Left hindlimb (tissue), 1 donor: ENCODE results near the gene MTMR11.

Experiments used
- DNase-seq: peaks from one replicate; pipeline ENCODE4 v3.0.0-alpha.2; 2018

Gene MTMR11

GRCh38 chr1:149933208-149933607 lies 3.5 kb downstream of the MTMR11 start:
- DNase-seq = no peak

GRCh38 chr1:149932474-149932873 lies 4.2 kb downstream of the MTMR11 start:
- DNase-seq = no peak

GRCh38 chr1:149931212-149931790 lies 5.4 kb downstream of the MTMR11 start:
- DNase-seq = no peak

GRCh38 chr1:149929856-149930255 lies 6.8 kb downstream of the MTMR11 start:
- DNase-seq = no peak

- no peak for DNase-seq
These were observed 8.3 kb downstream of the MTMR11 start for GRCh38 chr1:149928401-149928724.

GRCh38 chr1:149927563-149928400 lies 8.9 kb downstream of the MTMR11 start, which contains the start of gene SF3B4:
TSS of gene SF3B4 (minus strand) at chr1:149927803. CDS start at chr1:149927759, 44 bp downstream.
- DNase-seq = peak; percentile 97

GRCh38 chr1:149927056-149927562 lies 9.6 kb downstream of the MTMR11 start:
- no peak for DNase-seq

- DNase-seq = no peak
These were observed 10.4 kb downstream of the MTMR11 start for GRCh38 chr1:149926296-149926695.

- no peak for DNase-seq
These were observed 10.9 kb downstream of the MTMR11 start for GRCh38 chr1:149925751-149926150.

- no peak for DNase-seq
These were observed 11.3 kb downstream of the MTMR11 start for GRCh38 chr1:149925345-149925744.

- no peak for DNase-seq
These were observed 13.1 kb downstream of the MTMR11 start for GRCh38 chr1:149923626-149924025.

GRCh38 chr1:149917571-149918144 lies 19.0 kb downstream of the MTMR11 start, which contains the start of gene SV2A:
TSS of gene SV2A (minus strand) at chr1:149917844. CDS start at chr1:149913840, 4,004 bp downstream.
- DNase-seq = peak; percentile 81

GRCh38 chr1:149916898-149917252 lies 19.8 kb downstream of the MTMR11 start:
- no peak for DNase-seq

GRCh38 chr1:149916193-149916897 lies 20.3 kb downstream of the MTMR11 start:
- no peak for DNase-seq

GRCh38 chr1:149915429-149916192 lies 21.1 kb downstream of the MTMR11 start:
- DNase-seq = no peak

- DNase-seq = no peak
These were observed 22.1 kb downstream of the MTMR11 start for GRCh38 chr1:149914545-149914944.

GRCh38 chr1:149906570-149907075 lies 30.1 kb downstream of the MTMR11 start:
- no peak for DNase-seq

- no peak for DNase-seq
These were observed 32.7 kb downstream of the MTMR11 start for GRCh38 chr1:149903836-149904491.

- peak; percentile 94 for DNase-seq
These were observed 37.0 kb downstream of the MTMR11 start, which contains the start of gene BOLA1 for GRCh38 chr1:149899460-149900284. TSS of gene BOLA1 (plus strand) at chr1:149899568. CDS start at chr1:149900060, 492 bp downstream.

GRCh38 chr1:149896575-149896974 lies 40.1 kb downstream of the MTMR11 start:
- DNase-seq = no peak

- peak; percentile 53 for DNase-seq
These were observed 47.7 kb downstream of the MTMR11 start for GRCh38 chr1:149888999-149889289.
